GM21526 (cell line): ENCODE measurements around the gene LYRM4.

ENCODE experiments used
- ATAC-seq: cut with Tn5 transposase; IDR thresholded peaks from one replicate; pipeline ENCODE4 v1.9.1; 2021; ENCODE audit warnings: moderate library complexity; ENCODE audit not compliant: unreplicated experiment, low FRiP score

LYRM4 gene

GRCh38 chr6:5206920-5207561, 53.7 kb downstream of the LYRM4 start:
- ATAC-seq, result no peak

DNA sequence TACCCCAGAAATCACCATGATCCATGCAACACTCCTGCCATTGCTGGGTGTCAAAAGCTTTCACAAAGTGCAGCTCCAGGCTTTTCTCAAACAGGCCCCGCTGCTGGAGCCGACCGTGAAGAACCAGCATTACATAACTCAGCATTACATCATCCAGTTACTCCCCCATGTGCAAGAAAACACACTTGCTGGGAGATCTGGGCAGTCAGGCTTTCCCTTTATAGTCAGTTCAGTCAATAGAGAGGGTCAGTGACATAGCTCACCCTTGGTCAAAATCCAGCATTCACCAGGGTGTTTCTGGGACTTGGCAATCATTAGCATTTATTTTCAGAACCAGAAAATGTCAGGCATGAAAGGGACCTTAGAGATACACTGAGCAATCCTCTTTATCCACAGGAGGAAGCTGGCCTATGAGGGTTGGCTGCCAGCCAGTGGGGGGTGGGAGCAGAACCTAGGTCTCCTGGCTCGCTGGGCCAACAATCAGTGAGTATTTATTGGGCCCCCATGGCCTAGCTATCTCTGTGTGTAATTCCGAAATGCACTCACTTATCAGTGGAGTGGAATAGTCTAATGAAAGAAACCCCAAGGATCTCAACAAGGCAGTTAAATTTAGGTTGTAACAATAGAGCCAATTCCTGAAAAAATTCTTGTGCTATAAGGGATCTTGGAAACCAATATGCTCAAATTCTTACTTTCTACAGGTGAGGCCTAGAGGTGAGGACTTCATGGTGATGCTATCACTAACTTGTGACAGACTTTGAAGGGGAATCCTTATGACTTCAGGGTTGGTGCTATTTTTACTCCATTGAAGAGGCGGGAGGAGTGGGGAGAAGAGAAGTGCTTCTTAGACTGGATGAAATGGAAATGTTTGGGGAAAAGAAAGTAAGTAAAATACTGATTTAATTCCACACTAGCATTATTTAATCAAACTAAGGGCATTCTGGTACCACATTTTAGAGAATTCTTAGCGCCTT, 54.6 kb downstream of the LYRM4 start:
- ATAC-seq, result no peak

GRCh38 chr6:5205035-5205507, 55.7 kb downstream of the LYRM4 start:
- no peak for ATAC-seq

DNA sequence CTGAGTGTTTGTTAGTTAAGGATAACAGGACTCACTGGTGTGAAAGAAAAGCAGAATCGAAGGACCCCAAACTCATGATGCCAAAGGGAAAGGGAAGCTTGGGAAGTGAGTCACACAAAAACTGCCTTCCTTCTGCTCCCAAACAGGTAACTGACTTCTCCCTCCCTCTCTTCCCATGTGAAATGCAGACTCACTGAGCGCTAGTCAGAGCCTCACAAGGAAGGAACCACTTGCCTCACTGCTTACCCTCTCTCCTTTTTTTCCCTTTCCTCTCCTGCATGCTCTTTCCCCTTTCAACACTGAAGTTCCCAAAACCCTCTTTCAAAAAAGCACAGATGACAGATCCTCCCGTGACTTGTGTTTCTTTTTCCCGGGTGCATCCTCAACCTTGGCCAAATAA, 56.4 kb downstream of the LYRM4 start:
- no peak for ATAC-seq

GRCh38 chr6:5203546-5203945, 57.2 kb downstream of the LYRM4 start:
- ATAC-seq, result no peak

- no peak for ATAC-seq
Measured at GRCh38 chr6:5202941-5203340, 57.8 kb downstream of the LYRM4 start.

DNA sequence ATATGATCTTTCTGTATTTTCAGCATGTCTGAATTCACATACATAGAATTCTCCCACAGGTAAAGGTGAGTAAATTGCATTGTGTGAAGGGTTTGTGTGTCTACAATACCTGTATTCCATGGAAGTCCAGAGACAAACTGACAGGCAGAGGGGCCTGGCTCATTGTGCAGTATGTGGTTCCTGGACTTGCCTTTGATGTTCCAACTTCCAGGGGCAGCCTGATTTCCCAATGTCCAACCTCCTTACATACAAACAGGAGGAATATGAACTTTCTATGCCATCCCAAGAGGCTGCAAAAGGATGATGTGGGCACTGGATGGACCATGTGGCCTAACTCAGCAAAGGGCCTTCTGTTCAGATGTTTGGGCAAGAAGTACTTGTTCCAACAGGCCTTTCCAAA, 58.5 kb downstream of the LYRM4 start:
- no peak for ATAC-seq

- no peak for ATAC-seq
Measured at GRCh38 chr6:5201271-5201670, 59.5 kb downstream of the LYRM4 start.

GRCh38 chr6:5199702-5200101, 61.0 kb downstream of the LYRM4 start:
- no peak for ATAC-seq

GRCh38 chr6:5199283-5199682, 61.5 kb downstream of the LYRM4 start:
- ATAC-seq, result no peak

DNA sequence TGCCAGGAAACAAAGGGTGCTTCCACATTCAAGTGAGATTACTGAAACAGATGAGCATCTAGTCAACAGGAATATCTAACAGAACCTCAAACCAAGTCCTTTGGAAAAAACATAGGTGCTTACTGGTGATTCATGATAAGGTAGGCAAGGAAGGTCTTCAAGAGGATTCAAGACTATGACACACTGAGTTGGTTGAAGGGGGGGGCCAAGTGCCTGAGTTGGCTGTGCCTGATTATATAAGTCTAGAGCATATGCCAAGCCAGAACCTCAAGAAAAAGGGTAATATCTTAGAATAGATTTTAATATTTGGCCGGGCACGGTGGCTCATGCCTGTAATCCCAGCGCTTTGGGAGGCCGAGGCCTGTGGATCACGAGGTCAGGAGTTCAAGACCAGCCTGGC, 63.7 kb downstream of the LYRM4 start:
- no peak for ATAC-seq

DNA sequence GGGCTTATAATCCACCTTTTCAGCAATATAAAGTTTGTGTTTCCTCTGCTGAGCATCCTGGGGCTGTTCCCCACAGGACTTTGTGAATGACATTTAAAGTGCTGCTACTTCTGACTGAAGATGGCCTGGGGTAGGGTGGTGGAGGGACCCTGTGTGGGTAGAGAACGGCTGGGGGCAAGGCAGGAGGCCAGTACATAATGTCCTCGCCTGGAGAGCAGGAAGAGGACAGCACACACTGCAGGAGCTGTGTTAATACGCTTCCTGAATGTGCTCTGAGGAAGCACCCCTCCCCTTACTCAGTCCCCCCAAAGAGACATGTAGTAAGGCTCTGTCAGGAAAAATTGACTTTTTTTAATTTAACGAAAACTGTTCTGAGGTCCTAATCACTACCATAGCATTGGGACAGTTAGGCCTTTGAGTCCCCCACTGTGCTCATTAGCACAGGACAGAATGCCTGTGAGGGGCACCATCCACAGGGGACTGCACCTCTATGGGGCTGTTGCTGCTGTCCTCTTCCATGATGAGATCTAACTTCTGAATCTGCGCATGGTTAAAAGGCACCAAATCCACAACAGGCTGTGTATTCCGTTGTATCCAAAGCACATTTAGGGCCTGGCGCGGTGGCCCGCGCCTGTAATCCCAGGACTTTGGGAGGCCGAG, 68.5 kb downstream of the LYRM4 start:
- no peak for ATAC-seq

- ATAC-seq, result no peak
Measured at GRCh38 chr6:5191722-5192121, 69.0 kb downstream of the LYRM4 start.

DNA sequence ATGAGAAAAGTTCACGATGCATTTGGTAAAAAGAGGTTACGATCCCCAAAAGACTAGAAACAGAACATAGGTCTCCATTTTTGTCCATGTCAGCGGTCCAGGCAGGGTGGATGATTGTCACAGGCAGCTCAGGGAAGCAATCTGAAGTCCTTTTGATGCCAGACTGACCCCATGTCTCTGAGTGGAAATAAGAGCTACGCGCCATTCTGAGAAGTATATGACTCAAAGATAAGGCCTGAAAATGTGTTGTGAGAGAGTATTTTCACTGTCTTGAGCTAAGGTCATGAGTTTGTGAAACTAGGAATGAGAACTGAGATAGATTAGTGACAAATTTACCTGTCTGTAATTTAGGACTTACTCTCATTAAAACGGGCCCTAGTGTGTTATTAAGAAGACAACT, 69.5 kb downstream of the LYRM4 start:
- ATAC-seq, result no peak

DNA sequence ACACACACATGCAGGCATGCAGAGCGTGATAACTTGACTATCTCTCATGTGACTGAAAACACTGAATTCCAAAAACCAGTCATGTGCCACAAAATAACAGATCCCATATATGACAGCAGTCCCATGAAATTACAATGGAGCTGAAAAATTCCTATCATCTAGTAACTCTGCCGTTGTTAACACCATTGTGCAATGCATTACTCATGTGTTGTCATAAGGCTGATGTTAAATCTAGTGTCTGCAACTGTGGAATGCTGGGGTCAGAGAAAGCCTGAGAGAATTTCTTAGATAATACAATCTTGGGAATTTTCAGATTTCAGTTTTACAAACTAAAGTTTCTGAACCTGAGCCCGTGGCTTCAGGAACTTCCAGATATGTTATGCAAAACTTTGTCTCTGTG, 70.2 kb downstream of the LYRM4 start:
- no peak for ATAC-seq

DNA sequence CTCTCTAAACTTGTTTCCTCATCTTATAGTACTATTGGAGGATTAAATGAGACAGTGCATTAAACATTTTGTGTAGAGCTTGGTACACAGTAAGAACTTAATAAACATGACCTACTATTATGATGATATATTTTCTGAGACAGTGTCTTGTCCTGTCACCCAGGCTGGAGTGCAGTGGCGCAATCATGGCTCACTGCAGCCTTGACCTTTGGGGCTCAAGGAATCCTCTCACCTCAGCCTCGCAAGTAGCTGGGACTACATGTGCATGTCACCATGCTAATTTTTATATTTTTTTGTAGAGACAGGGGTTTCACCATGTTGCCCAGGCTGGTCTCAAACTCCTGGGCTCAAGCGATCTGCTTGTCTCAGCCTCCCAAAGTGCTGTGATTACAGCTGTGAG, 72.1 kb downstream of the LYRM4 start:
- no peak for ATAC-seq

DNA sequence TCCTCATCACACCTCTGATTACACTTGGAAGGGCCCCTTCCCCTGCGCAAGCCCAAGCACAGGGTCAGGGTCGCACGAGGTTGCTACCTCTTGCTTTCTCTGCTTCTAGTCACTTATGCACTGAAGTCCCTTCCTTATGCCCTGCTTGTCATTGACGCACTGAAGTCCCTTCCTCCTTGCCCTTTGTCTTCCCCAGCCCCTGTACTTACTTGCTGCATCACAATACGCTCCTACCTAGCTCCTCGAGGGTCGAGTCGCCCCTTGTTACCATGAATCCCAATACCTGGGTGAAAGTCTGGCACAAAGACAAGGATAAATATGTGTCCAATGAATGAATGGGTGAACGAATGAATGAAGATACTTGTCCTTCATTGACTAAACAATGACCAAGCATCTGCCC, 75.9 kb downstream of the LYRM4 start:
- no peak for ATAC-seq

- ATAC-seq, result no peak
Measured at GRCh38 chr6:5184218-5184617, 76.5 kb downstream of the LYRM4 start.

GRCh38 chr6:5181510-5182317, 79.0 kb downstream of the LYRM4 start:
- no peak for ATAC-seq

GRCh38 chr6:5180636-5181035, 80.1 kb downstream of the LYRM4 start:
- ATAC-seq, result no peak
